SK-N-SH (cell line): ENCODE data around the gene CCN5. TPM values are rescaled to one million over a fixed set of nuclear protein-coding genes. Genes with fewer than 3 reads are reported as not detected.

Source experiments
- CTCF ChIA-PET: fragments of 300-600, 350-600 bp; formaldehyde crosslinking; extraction: SDS; loops from one replicate; lab custom pipeline; 2021; lab: Yijun Ruan, JAX
- POLR2A ChIA-PET: fragments of 350-600 bp; sonication (Branson Sonifier 250); formaldehyde crosslinking; extraction: SDS; loops from one replicate; lab custom pipeline; 2020; ENCODE audit warnings: antibody characterized with exemption, inconsistent platforms; lab: Yijun Ruan, JAX
- DNase-seq: peaks from one replicate; pipeline ENCODE4 v3.0.0; 2012
- H2AFZ ChIP-seq: fragments of 200-600 bp; sonication (generic); 2 replicates; pipeline ENCODE4 v1.8.1; 2016; ENCODE audit warnings: antibody characterized with exemption, mild to moderate bottlenecking, low read depth
- H3F3A ChIP-seq: fragments of 200-600 bp; sonication (generic); replicated peaks from 2 replicates; pipeline ENCODE3; 2016; ENCODE audit warnings: antibody characterized with exemption, mild to moderate bottlenecking; ENCODE audit not compliant: insufficient read depth
- H3K27ac ChIP-seq, 2 experiments: fragments of 200-500 bp in 1 of 2; fragments of 200-600 bp in 1 of 2; sonication (Bioruptor generic) in 1 of 2; sonication (generic), shearing (Covaris generic) in 1 of 2; 2 replicates each; pipeline versions ENCODE4 v1.5.1 to v1.6.1; 2014 to 2016; ENCODE audit warnings: low read depth in 2 of 2, inconsistent platforms in 1 of 2, low read length in 1 of 2, mild to moderate bottlenecking in 1 of 2, mixed read lengths in 1 of 2
- H3K27me3 ChIP-seq: fragments of 200-600 bp; sonication (generic), shearing (Covaris generic); 2 replicates; pipeline ENCODE4 v1.6.1; 2016; ENCODE audit warnings: mixed run types; ENCODE audit not compliant: insufficient read depth
- H3K36me3 ChIP-seq, 2 experiments: fragments of 200-500 bp in 1 of 2; fragments of 200-600 bp in 1 of 2; sonication (Bioruptor generic) in 1 of 2; sonication (generic) in 1 of 2; replicated peaks in 1 of 2; 2 replicates each; pipeline versions ENCODE3 to v1.5.1; 2014 to 2016; ENCODE audit warnings: low read length in 1 of 2, mild to moderate bottlenecking in 1 of 2; ENCODE audit not compliant: insufficient read depth in 2 of 2, control insufficient read depth in 1 of 2
- H3K4me1 ChIP-seq, 2 experiments: fragments of 200-500 bp in 1 of 2; fragments of 200-600 bp in 1 of 2; sonication (Bioruptor generic) in 1 of 2; sonication (generic), shearing (Covaris generic) in 1 of 2; 2 replicates each; pipeline versions ENCODE4 v1.5.1 to v1.6.1; 2014 to 2016; ENCODE audit warnings: low read depth in 1 of 2, low read length in 1 of 2, mixed run types in 1 of 2; ENCODE audit not compliant: insufficient read depth in 2 of 2, control insufficient read depth in 1 of 2
- H3K4me2 ChIP-seq: fragments of 200-600 bp; sonication (generic), shearing (Covaris generic); 2 replicates; pipeline ENCODE4 v1.6.1; 2017; ENCODE audit warnings: mixed run types
- H3K4me3 ChIP-seq, 2 experiments: fragments of 200-500 bp in 1 of 2; fragments of 200-600 bp in 1 of 2; sonication (Bioruptor generic) in 1 of 2; sonication (generic), shearing (Covaris generic) in 1 of 2; 2 replicates each; pipeline versions ENCODE4 v1.5.1 to v1.8.1; 2014 to 2016; ENCODE audit warnings: low read depth in 2 of 2, inconsistent platforms in 1 of 2, low read length in 1 of 2, mild to moderate bottlenecking in 1 of 2, mixed read lengths in 1 of 2, moderate library complexity in 1 of 2
- H3K79me2 ChIP-seq: fragments of 200-600 bp; sonication (generic); 2 replicates; pipeline ENCODE4 v1.8.1; 2017; ENCODE audit warnings: mild to moderate bottlenecking; ENCODE audit not compliant: insufficient read depth
- H3K9ac ChIP-seq: fragments of 200-600 bp; sonication (generic); 2 replicates; pipeline ENCODE4 v1.6.1; 2017; ENCODE audit warnings: mixed run types
- H3K9me2 ChIP-seq: fragments of 200-600 bp; sonication (generic); 2 replicates; pipeline ENCODE4 v1.6.1; 2017; ENCODE audit warnings: mixed run types
- H3K9me3 ChIP-seq: fragments of 200-600 bp; sonication (generic); 2 replicates; pipeline ENCODE4 v1.6.1; 2017; ENCODE audit warnings: mixed run types, mild to moderate bottlenecking, moderate library complexity
- H4K20me1 ChIP-seq: fragments of 200-600 bp; sonication (generic); 2 replicates; pipeline ENCODE4 v1.6.1; 2017; ENCODE audit warnings: mild to moderate bottlenecking, mixed run types; ENCODE audit not compliant: insufficient read depth
- CTCF ChIP-seq: fragments of 200-600 bp; sonication (generic); IDR thresholded peaks from 2 replicates; pipeline ENCODE4 v1.6.1; 2017; ENCODE audit warnings: antibody characterized with exemption, mild to moderate bottlenecking, moderate library complexity
- ELF1 ChIP-seq: IDR thresholded peaks from 2 replicates; pipeline ENCODE4 v1.4.0; 2012
- FOSL2 ChIP-seq: IDR thresholded peaks from 2 replicates; pipeline ENCODE4 v1.4.0; 2012; ENCODE audit warnings: low read depth, mild to moderate bottlenecking, moderate library complexity, borderline replicate concordance
- FOXM1 ChIP-seq: IDR thresholded peaks from 2 replicates; pipeline ENCODE4 v1.4.0; 2012; ENCODE audit warnings: low read depth, mild to moderate bottlenecking
- IRF3 ChIP-seq: fragments of 150-350 bp; IDR thresholded peaks from 2 replicates; pipeline ENCODE4 v1.6.1; 2016; ENCODE audit warnings: mild to moderate bottlenecking, low read depth, low read length
- JUND ChIP-seq: IDR thresholded peaks from 2 replicates; pipeline ENCODE4 v1.4.0; 2012
- MEF2A ChIP-seq: IDR thresholded peaks from 2 replicates; pipeline ENCODE4 v1.4.0; 2012; ENCODE audit warnings: low read depth, borderline replicate concordance
- MXI1 ChIP-seq: IDR thresholded peaks from 2 replicates; pipeline ENCODE4 v1.6.1; 2012; ENCODE audit warnings: mild to moderate bottlenecking, low read depth, low read length, improper control_type of control experiment
- NRF1 ChIP-seq: IDR thresholded peaks from 2 replicates; pipeline ENCODE4 v1.6.1; 2012; ENCODE audit warnings: low read depth, mild to moderate bottlenecking, low read length
- POLR2AphosphoS5 ChIP-seq: IDR thresholded peaks from 2 replicates; pipeline ENCODE4 v1.6.1; 2012; ENCODE audit warnings: low read depth, low read length
- RFX5 ChIP-seq: IDR thresholded peaks from 2 replicates; pipeline ENCODE4 v1.6.1; 2012; ENCODE audit warnings: mild to moderate bottlenecking, improper control_type of control experiment, low read length
- SMC3 ChIP-seq: IDR thresholded peaks from 2 replicates; pipeline ENCODE4 v1.6.1; 2012; ENCODE audit warnings: low read depth, low read length, improper control_type of control experiment
- TAF1 ChIP-seq: IDR thresholded peaks from 2 replicates; pipeline ENCODE4 v1.6.1; 2012; ENCODE audit warnings: low read depth, mild to moderate bottlenecking, low read length, moderate library complexity, borderline replicate concordance
- TCF12 ChIP-seq: IDR thresholded peaks from 2 replicates; pipeline ENCODE4 v1.4.0; 2012
- TEAD4 ChIP-seq: IDR thresholded peaks from 2 replicates; pipeline ENCODE4 v1.4.0; 2012; ENCODE audit warnings: mild to moderate bottlenecking, borderline replicate concordance; ENCODE audit not compliant: insufficient read depth
- USF1 ChIP-seq: IDR thresholded peaks from 2 replicates; pipeline ENCODE4 v1.4.0; 2012; ENCODE audit warnings: low read depth, borderline replicate concordance
- YY1 ChIP-seq: IDR thresholded peaks from 2 replicates; pipeline ENCODE4 v1.4.0; 2012; ENCODE audit warnings: low read depth, mild to moderate bottlenecking
- ZBTB33 ChIP-seq: IDR thresholded peaks from 2 replicates; pipeline ENCODE4 v1.4.0; 2012; ENCODE audit warnings: low read depth, borderline replicate concordance
- WGBS: methylation state at CpG from one replicate; pipeline ENCODE4 v1.1.6; 2017; ENCODE audit warnings: low lambda C conversion rate; 5-methylcytosine and 5-hydroxymethylcytosine counted together
- polyA plus RNA-seq, 3 experiments: library from polyadenylated mRNA; depleted of rRNA; stranded (reverse); fragments of >200 nt; gene quantifications; 2 replicates each; pipeline ENCODE4 v1.2.3, GENCODE V29; 2012
- TF ChIP-seq, protein P1 (sequence below): IDR thresholded peaks from 2 replicates; pipeline ENCODE4; 2012
- TF ChIP-seq, protein P2 (sequence below): IDR thresholded peaks from 2 replicates; pipeline ENCODE4 v1.6.1; 2012; ENCODE audit warnings: mild to moderate bottlenecking, low read depth, low read length, moderate library complexity
- TF ChIP-seq, protein P3 (sequence below): fragments of 150-350 bp; IDR thresholded peaks from 2 replicates; pipeline ENCODE4 v1.6.1; 2017; ENCODE audit warnings: antibody characterized with exemption, low read length, low read depth, borderline replicate concordance

Gene CCN5
- polyA plus RNA-seq, 1 of the 3 experiments (the other 2 are of a cell fraction), result 0.05 TPM

DNA sequence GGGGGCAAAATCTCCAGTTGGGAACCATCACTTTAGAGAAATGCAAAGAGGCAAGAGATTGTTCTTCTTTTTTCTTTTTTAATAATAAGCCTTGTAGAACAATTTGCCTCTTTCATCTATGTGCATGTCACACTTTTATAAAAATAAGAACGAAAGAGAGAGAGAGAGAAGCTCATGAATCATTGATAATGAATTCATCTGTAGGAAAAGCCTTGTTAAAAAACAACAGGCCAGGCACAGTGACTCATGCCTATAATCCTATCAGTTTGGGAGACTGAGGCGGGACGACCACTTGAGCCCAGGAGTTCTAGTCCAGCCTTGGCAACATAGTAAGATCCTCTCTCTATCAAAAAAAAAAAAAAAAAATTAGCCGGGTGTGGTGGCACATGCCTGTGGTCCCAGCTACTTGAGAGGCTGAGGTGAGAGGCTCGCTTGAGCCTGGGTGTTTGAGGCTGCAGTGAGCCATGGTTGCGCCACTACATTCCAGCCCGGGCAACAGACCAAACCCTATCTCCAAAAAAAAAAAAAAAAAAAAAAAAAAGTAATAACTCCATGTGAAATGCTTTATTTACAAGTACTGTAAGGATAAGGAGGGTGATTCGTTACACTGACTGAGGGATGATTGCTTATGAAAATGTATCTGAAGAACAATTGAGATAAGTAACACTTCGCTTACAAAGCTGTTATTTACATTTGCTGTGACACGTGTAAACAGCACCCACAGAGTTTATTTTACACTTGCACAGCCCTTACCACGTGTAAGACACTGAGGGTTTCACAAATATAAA is 6.0 kb downstream of the CCN5 start:
- WGBS, result 45% methylated on average over 11 of the region's 11 CpGs
- Histone ChIP-seq H2AFZ (0 out of 2 replicates have a peak overlapping the region, but pooled peaks have one; percentile 19), H3K27ac (peak overlapping the region; percentile 53 to 91; a peak in 3 of 4 replicates), H3K9ac (peak overlapping the region; percentile 55; the same call in 1 of the 2 replicates), H3K9me3 (no peaks in the 10 kb centered on the region), H3K4me1 (peaks cover 6 to 19% of the 10 kb centered on the region in 2 experiments; a peak in 3 of 4 replicates), H3K9me2 (no peaks in the 10 kb centered on the region), H3K36me3 (no peaks in the 10 kb centered on the region), H3K79me2 (no peaks in the 10 kb centered on the region), H3K27me3 (no peaks in the 10 kb centered on the region), H4K20me1 (no peaks in the 10 kb centered on the region), H3F3A (peaks cover 21% of the 10 kb centered on the region), H3K4me3 (no peak overlapping the region), H3K4me2 (peak overlapping the region; percentile 53)
- no peak for DNase-seq
- ChIA-PET POLR2A (no interaction called here), CTCF (interaction anchor here (0.6 to 10.6 kb wide), 4 partner anchors 12 to 99 kb away, joined by 3 to 79 read pairs (median 4); no protein-coding TSS in a partner anchor)
- TF ChIP-seq, protein P1, sequence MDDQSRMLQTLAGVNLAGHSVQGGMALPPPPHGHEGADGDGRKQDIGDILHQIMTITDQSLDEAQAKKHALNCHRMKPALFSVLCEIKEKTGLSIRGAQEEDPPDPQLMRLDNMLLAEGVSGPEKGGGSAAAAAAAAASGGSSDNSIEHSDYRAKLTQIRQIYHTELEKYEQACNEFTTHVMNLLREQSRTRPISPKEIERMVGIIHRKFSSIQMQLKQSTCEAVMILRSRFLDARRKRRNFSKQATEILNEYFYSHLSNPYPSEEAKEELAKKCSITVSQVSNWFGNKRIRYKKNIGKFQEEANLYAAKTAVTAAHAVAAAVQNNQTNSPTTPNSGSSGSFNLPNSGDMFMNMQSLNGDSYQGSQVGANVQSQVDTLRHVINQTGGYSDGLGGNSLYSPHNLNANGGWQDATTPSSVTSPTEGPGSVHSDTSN, result peak; percentile 45
- TF ChIP-seq IRF3 (no peak), ELF1 (no peak), FOXM1 (no peak), CTCF (no peak), NRF1 (no peak), ZBTB33 (no peak), POLR2AphosphoS5 (no peak), MEF2A (no peak), FOSL2 (peak; percentile 80), SMC3 (no peak), YY1 (no peak), TCF12 (peak; percentile 51), TAF1 (no peak), USF1 (no peak), MXI1 (no peak), JUND (peak; percentile 75), TEAD4 (peak; percentile 54; the same call in 1 of the 2 replicates), RFX5 (no peak)
- TF ChIP-seq, protein P2, sequence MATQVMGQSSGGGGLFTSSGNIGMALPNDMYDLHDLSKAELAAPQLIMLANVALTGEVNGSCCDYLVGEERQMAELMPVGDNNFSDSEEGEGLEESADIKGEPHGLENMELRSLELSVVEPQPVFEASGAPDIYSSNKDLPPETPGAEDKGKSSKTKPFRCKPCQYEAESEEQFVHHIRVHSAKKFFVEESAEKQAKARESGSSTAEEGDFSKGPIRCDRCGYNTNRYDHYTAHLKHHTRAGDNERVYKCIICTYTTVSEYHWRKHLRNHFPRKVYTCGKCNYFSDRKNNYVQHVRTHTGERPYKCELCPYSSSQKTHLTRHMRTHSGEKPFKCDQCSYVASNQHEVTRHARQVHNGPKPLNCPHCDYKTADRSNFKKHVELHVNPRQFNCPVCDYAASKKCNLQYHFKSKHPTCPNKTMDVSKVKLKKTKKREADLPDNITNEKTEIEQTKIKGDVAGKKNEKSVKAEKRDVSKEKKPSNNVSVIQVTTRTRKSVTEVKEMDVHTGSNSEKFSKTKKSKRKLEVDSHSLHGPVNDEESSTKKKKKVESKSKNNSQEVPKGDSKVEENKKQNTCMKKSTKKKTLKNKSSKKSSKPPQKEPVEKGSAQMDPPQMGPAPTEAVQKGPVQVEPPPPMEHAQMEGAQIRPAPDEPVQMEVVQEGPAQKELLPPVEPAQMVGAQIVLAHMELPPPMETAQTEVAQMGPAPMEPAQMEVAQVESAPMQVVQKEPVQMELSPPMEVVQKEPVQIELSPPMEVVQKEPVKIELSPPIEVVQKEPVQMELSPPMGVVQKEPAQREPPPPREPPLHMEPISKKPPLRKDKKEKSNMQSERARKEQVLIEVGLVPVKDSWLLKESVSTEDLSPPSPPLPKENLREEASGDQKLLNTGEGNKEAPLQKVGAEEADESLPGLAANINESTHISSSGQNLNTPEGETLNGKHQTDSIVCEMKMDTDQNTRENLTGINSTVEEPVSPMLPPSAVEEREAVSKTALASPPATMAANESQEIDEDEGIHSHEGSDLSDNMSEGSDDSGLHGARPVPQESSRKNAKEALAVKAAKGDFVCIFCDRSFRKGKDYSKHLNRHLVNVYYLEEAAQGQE, result no peak
- TF ChIP-seq, protein P3, sequence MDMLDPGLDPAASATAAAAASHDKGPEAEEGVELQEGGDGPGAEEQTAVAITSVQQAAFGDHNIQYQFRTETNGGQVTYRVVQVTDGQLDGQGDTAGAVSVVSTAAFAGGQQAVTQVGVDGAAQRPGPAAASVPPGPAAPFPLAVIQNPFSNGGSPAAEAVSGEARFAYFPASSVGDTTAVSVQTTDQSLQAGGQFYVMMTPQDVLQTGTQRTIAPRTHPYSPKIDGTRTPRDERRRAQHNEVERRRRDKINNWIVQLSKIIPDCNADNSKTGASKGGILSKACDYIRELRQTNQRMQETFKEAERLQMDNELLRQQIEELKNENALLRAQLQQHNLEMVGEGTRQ, result no peak
